GM21367 (cell line): Measurements from ENCODE around the gene PID1.

Source experiments
- ATAC-seq: cut with Tn5 transposase; IDR thresholded peaks from one replicate; pipeline ENCODE4 v1.9.1; 2021; ENCODE audit not compliant: unreplicated experiment

The PID1 gene

GRCh38 chr2:229127471-229127870 is 143.6 kb downstream of the PID1 start:
- ATAC-seq = no peak

GRCh38 chr2:229126066-229126465 is 145.0 kb downstream of the PID1 start:
- ATAC-seq = no peak

GRCh38 chr2:229124136-229124535 is 147.0 kb downstream of the PID1 start:
- no peak for ATAC-seq

GRCh38 chr2:229118927-229119326 is 152.2 kb downstream of the PID1 start:
- ATAC-seq = peak; percentile 67

- ATAC-seq = no peak
Measured at GRCh38 chr2:229118336-229118735, 152.8 kb downstream of the PID1 start.

- ATAC-seq = no peak
Measured at GRCh38 chr2:229111744-229112143, 159.3 kb downstream of the PID1 start.

GRCh38 chr2:229109195-229109594 is 161.9 kb downstream of the PID1 start:
- no peak for ATAC-seq

- ATAC-seq = no peak
Measured at GRCh38 chr2:229107601-229108000, 163.5 kb downstream of the PID1 start.

- ATAC-seq = no peak
Measured at GRCh38 chr2:229104974-229105387, 166.1 kb downstream of the PID1 start.

- no peak for ATAC-seq
Measured at GRCh38 chr2:229104025-229104424, 167.1 kb downstream of the PID1 start.

GRCh38 chr2:229101314-229101713 is 169.8 kb downstream of the PID1 start:
- no peak for ATAC-seq

GRCh38 chr2:229099231-229099630 is 171.9 kb downstream of the PID1 start:
- no peak for ATAC-seq

- no peak for ATAC-seq
Measured at GRCh38 chr2:229098801-229099200, 172.3 kb downstream of the PID1 start.

- ATAC-seq = no peak
Measured at GRCh38 chr2:229096409-229097066, 174.5 kb downstream of the PID1 start.

GRCh38 chr2:229095472-229095871 is 175.6 kb downstream of the PID1 start:
- ATAC-seq = no peak

- ATAC-seq = no peak
Measured at GRCh38 chr2:229090225-229090624, 180.9 kb downstream of the PID1 start.

GRCh38 chr2:229089776-229090175 is 181.3 kb downstream of the PID1 start:
- ATAC-seq = no peak

GRCh38 chr2:229088966-229089700 is 182.0 kb downstream of the PID1 start:
- no peak for ATAC-seq

- ATAC-seq = no peak
Measured at GRCh38 chr2:229088517-229088913, 182.6 kb downstream of the PID1 start.

- no peak for ATAC-seq
Measured at GRCh38 chr2:229087843-229088516, 183.1 kb downstream of the PID1 start.

- ATAC-seq = no peak
Measured at GRCh38 chr2:229087267-229087666, 183.8 kb downstream of the PID1 start.

GRCh38 chr2:229085439-229085838 is 185.6 kb downstream of the PID1 start:
- no peak for ATAC-seq
